GM21737 (cell line): Measurements from ENCODE around the gene CD72.

Experiments used
- ATAC-seq: cut with Tn5 transposase; IDR thresholded peaks from one replicate; pipeline ENCODE4 v1.9.1; 2021; ENCODE audit warnings: mild to moderate bottlenecking, moderate library complexity; ENCODE audit not compliant: unreplicated experiment

The CD72 gene, protein sequence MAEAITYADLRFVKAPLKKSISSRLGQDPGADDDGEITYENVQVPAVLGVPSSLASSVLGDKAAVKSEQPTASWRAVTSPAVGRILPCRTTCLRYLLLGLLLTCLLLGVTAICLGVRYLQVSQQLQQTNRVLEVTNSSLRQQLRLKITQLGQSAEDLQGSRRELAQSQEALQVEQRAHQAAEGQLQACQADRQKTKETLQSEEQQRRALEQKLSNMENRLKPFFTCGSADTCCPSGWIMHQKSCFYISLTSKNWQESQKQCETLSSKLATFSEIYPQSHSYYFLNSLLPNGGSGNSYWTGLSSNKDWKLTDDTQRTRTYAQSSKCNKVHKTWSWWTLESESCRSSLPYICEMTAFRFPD

GRCh38 chr9:35618325-35618727 is at the start of gene CD72:
TSS of gene CD72 (minus strand) at chr9:35618413. CDS start at chr9:35618303, 110 bp downstream.
- ATAC-seq = no peak

DNA sequence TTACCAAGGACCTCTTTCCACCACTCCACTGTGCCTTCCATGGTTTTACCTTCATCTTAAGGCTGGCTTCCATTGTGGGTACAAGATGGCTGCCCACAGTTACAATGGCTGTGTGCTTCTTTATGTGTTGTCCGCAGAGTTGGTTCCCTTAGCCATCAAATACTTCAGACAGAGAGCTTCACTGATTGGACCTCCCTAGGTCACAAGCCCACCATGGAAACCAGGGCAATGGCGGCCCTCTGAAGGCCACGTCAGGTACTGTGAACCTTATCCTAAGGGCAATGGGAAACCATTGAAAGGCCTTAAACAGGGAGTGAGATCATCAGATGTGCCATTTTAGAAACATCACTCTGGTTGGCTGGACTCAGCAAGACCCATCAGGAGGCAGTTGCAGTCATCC is 49.7 kb upstream of the CD72 start:
- ATAC-seq = no peak

- ATAC-seq = no peak
Measured at GRCh38 chr9:35666549-35666948, 48.3 kb upstream of the CD72 start.

DNA sequence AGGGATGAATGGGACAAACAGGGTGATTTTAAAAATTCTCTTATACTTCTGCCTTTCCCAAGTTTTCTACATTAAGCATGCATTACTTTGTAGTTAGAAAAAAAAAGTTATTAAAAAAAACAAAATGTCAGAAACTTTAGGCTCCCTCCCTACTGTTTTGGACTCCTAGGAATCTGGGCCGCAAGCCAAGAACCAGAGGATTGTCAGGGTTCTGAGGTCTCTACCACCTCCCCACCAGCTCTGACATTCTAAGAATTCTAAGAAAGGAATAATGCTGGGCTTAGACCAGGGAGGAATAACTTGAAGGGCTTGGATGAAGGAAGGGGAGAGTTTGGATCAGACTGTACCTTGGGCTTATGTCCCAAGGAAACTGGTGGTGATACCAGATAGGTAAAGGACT is 47.8 kb upstream of the CD72 start:
- ATAC-seq = no peak

GRCh38 chr9:35665471-35665818 is 47.2 kb upstream of the CD72 start:
- ATAC-seq = no peak

DNA sequence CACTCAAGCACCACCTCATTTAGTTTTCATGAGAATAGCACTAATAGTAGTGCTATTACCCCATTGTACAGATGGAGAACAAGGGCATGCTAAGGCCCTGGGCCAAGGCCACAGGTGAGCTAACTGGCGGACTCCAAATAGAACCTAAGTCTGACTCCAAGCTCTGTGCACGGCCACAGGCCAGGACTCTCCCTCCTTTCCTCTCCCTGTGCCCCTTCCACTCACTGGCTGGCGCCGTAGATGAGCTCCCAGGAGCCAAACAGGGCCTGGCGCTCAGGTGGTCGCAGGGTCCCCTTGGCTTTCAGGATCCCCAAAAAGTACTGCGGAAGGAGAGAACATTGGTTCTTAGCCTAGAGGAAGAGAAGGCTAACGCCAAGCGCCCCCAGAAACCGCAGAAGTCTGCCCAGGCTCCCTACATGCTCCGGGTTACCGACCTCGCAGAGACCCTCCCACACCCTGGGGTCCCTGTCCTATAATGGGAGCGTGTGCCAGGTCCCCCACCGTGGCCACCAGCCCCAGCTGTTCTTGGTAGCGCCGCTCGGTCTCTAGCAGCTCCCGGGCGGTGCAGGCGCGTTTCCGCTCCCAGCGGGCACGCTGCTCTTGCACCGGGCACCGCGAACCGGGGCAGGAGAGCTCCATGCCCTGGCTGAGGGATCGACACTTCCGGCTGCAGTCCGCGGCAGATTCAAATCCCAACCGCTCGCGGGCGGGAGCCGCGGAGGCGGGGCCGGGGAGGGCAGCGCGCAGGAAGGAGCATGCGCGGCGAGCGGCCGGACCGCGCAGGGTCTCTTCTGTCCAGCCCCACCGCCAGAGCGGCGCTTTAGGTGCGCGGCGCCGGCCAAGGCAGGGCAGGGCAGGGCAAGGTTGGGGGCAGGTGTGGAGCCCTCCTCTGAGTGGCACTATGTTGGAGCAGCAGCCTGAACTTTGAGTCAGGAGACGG is 46.6 kb upstream of the CD72 start, which contains the start of gene ARHGEF39:
Gene ARHGEF39 (minus strand): TSS at position 665 of the 940 bp plus-strand sequence. CDS start 26 bp downstream, at position 639.
- peak; percentile 73 for ATAC-seq

GRCh38 chr9:35662437-35662836 is 44.2 kb upstream of the CD72 start:
- no peak for ATAC-seq

DNA sequence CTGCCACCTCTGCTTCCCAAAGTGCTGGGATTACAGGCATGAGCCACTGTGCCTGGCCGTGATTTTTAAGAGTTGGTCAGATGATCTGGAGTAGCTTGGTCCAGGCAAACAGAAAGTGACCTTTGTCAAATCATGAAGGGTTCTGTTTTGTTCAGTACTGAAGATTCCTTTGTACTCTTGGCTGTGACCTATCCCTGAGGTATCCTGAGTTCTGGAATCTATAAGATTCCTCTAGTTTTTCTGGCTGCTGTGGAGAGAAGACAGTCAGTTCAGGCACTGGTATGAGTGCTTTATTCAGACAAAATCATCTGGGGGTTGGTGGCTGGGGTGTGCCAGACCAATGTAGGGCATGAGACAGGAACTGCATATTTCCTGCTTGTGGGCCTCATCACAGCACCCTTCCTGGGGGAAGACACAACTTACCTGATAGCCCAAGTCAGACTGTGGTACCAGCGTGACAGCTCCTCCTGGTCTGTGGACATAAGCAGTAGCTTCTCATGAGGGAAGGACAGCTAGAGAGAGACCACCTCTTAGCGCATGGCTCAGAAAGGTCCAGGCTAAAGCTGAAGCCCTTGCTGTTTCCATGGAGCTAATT is 43.6 kb upstream of the CD72 start:
- ATAC-seq = no peak

GRCh38 chr9:35660966-35661415 is 42.8 kb upstream of the CD72 start:
- no peak for ATAC-seq

DNA sequence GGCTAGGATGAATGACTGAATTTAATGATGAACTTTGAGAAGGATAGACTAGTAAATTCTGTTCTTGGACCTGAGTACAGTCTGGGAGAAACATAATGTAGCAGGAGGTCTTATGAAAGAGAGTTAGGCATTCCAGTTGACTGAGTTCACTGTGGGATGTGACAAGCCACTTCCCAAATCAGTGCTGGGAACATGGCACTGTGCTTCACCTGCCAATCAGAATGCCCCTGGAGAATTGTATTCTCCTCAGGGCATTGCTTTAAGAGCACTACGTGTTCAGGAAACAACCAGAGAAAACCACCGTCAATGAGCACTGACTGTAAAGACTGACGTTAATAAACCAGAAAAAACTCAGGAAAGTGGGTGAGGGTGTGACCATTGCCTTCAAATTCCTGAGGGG is 41.1 kb upstream of the CD72 start:
- no peak for ATAC-seq

GRCh38 chr9:35658968-35659220 is 40.7 kb upstream of the CD72 start:
- ATAC-seq = no peak

- peak; percentile 52 for ATAC-seq
Measured at GRCh38 chr9:35658137-35658967, 40.1 kb upstream of the CD72 start, which contains the start of gene CCDC107. TSS of gene CCDC107 (plus strand) at chr9:35658292. CDS start at chr9:35658380, 88 bp downstream.

GRCh38 chr9:35657546-35658136 is 39.4 kb upstream of the CD72 start, which contains the start of gene RMRP:
TSS of gene RMRP (minus strand) at chr9:35658019.
- ATAC-seq = peak; percentile 80

- no peak for ATAC-seq
Measured at GRCh38 chr9:35656831-35657545, 38.8 kb upstream of the CD72 start.

DNA sequence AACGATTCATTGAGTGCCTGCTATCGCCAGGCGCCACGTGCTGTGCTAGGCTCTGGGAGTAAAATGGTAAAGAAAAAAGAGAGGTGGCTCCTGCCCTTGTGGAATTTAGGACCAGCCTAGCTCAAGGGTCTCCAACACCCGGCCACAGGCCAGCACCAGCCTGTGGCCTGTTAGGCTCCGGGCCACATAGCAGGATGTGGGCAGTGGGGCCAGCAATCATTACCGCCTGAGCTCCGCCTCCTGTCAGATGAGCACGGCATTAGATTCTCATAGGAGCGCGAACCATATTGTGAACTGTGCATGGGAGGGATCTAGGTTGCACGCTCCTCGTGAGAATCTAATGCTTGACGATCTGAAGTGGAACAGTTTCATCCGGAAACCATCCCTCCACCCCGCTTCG is 38.1 kb upstream of the CD72 start:
- no peak for ATAC-seq

GRCh38 chr9:35653611-35654010 is 35.4 kb upstream of the CD72 start:
- ATAC-seq = no peak

- ATAC-seq = no peak
Measured at GRCh38 chr9:35652829-35653209, 34.6 kb upstream of the CD72 start.

DNA sequence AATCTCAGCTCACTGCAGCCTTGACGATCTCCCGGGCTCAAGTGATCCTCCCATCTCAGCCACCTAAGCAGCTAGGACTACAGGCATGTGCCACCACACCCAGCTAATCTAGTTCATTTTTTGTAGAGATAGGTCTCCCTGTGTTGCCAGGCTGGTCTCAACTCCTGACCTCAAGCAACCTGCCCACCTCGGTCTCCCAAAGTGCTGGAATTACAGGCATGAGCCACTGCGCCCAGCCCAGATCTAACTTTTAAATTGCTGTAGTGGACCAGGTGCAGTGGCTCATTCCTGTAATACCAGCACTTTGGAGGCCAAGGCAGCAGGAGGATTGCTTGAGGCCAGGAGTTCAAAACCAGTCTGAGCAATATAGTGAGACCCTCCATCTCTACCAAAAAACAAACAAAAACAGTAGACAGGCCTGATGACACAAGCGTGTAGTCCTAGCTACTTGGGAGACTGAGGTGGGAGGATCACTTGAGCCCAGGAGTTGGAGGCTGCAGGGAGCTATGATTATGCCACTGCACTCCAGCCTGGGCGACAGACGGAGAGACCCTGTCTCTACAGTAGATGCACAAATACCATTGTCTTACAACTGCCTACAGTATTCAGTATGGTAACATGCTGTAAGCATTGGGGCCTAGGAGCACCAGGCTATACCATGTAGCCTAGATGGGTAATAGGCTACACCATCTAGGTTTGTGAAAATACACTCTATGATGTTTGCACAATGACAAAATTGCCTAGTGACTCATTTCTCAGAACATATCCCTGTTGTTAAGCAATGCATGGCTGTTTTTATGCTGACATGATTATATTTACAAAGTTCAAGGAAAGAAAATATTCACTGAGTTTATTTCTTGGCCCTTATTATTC is 34.0 kb upstream of the CD72 start:
- ATAC-seq = no peak
